NCI-H2029 (cell line): ENCODE measurements around the gene TRIM65.

Experiments used
- DNase-seq: peaks from one replicate; lab custom pipeline; 2025; lab: John Stamatoyannopoulos, UW

Gene TRIM65

GRCh38 chr17:75896415-75897159, at the start of gene TRIM65:
TSS of gene TRIM65 (minus strand) at chr17:75896951. CDS start at chr17:75896937, 14 bp downstream.
- DNase-seq: peak; percentile 50

GRCh38 chr17:75945211-75945610, 48.5 kb upstream of the TRIM65 start:
- DNase-seq: no peak

GRCh38 chr17:75943491-75943890, 46.7 kb upstream of the TRIM65 start:
- no peak for DNase-seq

- DNase-seq: no peak
Observed at GRCh38 chr17:75942473-75942872, 45.7 kb upstream of the TRIM65 start.

- no peak for DNase-seq
Observed at GRCh38 chr17:75941442-75941819, 44.7 kb upstream of the TRIM65 start.

GRCh38 chr17:75940727-75941441, 44.1 kb upstream of the TRIM65 start, which contains the start of gene FBF1:
TSS of gene FBF1 (minus strand) at chr17:75941042. CDS start at chr17:75938149, 2,893 bp downstream.
- DNase-seq: peak; percentile 85

- DNase-seq: peak; percentile 21
Observed at GRCh38 chr17:75937652-75938051, 40.9 kb upstream of the TRIM65 start.

GRCh38 chr17:75933808-75934207, 37.1 kb upstream of the TRIM65 start:
- no peak for DNase-seq

- no peak for DNase-seq
Observed at GRCh38 chr17:75932852-75933251, 36.1 kb upstream of the TRIM65 start.

GRCh38 chr17:75931062-75931461, 34.3 kb upstream of the TRIM65 start:
- DNase-seq: no peak

GRCh38 chr17:75927286-75927922, 30.7 kb upstream of the TRIM65 start:
- no peak for DNase-seq

- no peak for DNase-seq
Observed at GRCh38 chr17:75926456-75926855, 29.7 kb upstream of the TRIM65 start.

- DNase-seq: no peak
Observed at GRCh38 chr17:75925912-75926311, 29.2 kb upstream of the TRIM65 start.

GRCh38 chr17:75925103-75925502, 28.4 kb upstream of the TRIM65 start:
- DNase-seq: no peak

GRCh38 chr17:75922963-75923874, 26.5 kb upstream of the TRIM65 start:
- DNase-seq: no peak

GRCh38 chr17:75922173-75922961, 25.6 kb upstream of the TRIM65 start:
- no peak for DNase-seq

GRCh38 chr17:75921596-75921995, 24.8 kb upstream of the TRIM65 start:
- DNase-seq: no peak

GRCh38 chr17:75920045-75920560, 23.4 kb upstream of the TRIM65 start:
- no peak for DNase-seq

GRCh38 chr17:75919611-75920010, 22.9 kb upstream of the TRIM65 start:
- DNase-seq: no peak

- no peak for DNase-seq
Observed at GRCh38 chr17:75917917-75918445, 21.2 kb upstream of the TRIM65 start.
